Thymus (tissue), 11 donors: ENCODE results near the gene CRTC2. TPM values are rescaled to one million over a fixed set of nuclear protein-coding genes. Genes with fewer than 3 reads are reported as not detected.

ENCODE experiments used
- DNase-seq, 9 donors: peaks; one replicate each; pipeline ENCODE4 v3.0.0-alpha.2; 2013; ENCODE audit warnings: low spot score in 9 of 9, low read depth in 6 of 9, missing footprints in 1 of 9
- H3K27ac ChIP-seq, 2 donors: one replicate each; pipeline ENCODE4 v1.5.1; 2013; ENCODE audit warnings: control low read depth in 1 of 2, low read depth in 1 of 2, low read length in 1 of 2, mild to moderate bottlenecking in 1 of 2, moderate library complexity in 1 of 2
- H3K27me3 ChIP-seq, 2 donors: one replicate each; pipeline ENCODE4 v1.5.1; 2013; ENCODE audit warnings: low read length in 1 of 2; ENCODE audit not compliant: control insufficient read depth in 2 of 2, insufficient read depth in 1 of 2
- H3K36me3 ChIP-seq, 2 donors: one replicate each; pipeline ENCODE4 v1.5.1; 2013; ENCODE audit warnings: low read length in 1 of 2, mild to moderate bottlenecking in 1 of 2, moderate library complexity in 1 of 2; ENCODE audit not compliant: control insufficient read depth in 2 of 2, insufficient read depth in 2 of 2
- H3K4me1 ChIP-seq, 2 donors: one replicate each; pipeline ENCODE4 v1.5.1; 2013; ENCODE audit warnings: low read length in 2 of 2; ENCODE audit not compliant: control insufficient read depth in 2 of 2, insufficient read depth in 2 of 2
- H3K4me3 ChIP-seq, 2 donors: one replicate each; pipeline ENCODE4 v1.5.1; 2013; ENCODE audit warnings: low read length in 2 of 2, control low read depth in 1 of 2, mild to moderate bottlenecking in 1 of 2
- H3K9me3 ChIP-seq, 2 donors: one replicate each; pipeline ENCODE4 v1.5.1; 2013; ENCODE audit warnings: low read length in 1 of 2, mild to moderate bottlenecking in 1 of 2; ENCODE audit not compliant: control insufficient read depth in 2 of 2, insufficient read depth in 1 of 2
- WGBS: extraction: QIAGEN DNeasy Blood & Tissue Kit; methylation state at CpG from one replicate; pipeline ENCODE4 v1.1.7; 2013; 5-methylcytosine and 5-hydroxymethylcytosine counted together
- polyA plus RNA-seq: library from polyadenylated mRNA; stranded (reverse); fragments of 200-250 nt; gene quantifications from one replicate; pipeline ENCODE4 v1.2.3, GENCODE V29; 2013
- total RNA-seq: library from RNA; stranded (reverse); fragments of 120-200 nt; gene quantifications from one replicate; pipeline ENCODE4 v1.2.4, GENCODE V29; 2013
- donor health status: healthy.

CRTC2 gene
- total and polyA plus RNA-seq, 2 donors, result 9.8 to 70.5 TPM

- no peak for DNase-seq
- no peaks in the 10 kb centered on the region for H3K9me3 ChIP-seq
- H3K4me1 ChIP-seq, result peaks cover under 1 to 4% of the 10 kb centered on the region in 2 donors
- over 99% methylated on average over 3 of the region's 3 CpGs for WGBS
- no peak overlapping the region for H3K27ac ChIP-seq
- peaks cover 77 to 87% of the 10 kb centered on the region in 2 donors for H3K36me3 ChIP-seq
- H3K4me3 ChIP-seq, result no peak overlapping the region
- no peaks in the 10 kb centered on the region for H3K27me3 ChIP-seq
Measured at GRCh38 chr1:153938996-153939395, 19.4 kb downstream of the CRTC2 start.

GRCh38 chr1:153937331-153937730 lies 21.1 kb downstream of the CRTC2 start:
- DNase-seq, result no peak

GRCh38 chr1:153936011-153936802 lies 22.2 kb downstream of the CRTC2 start:
- DNase-seq, result no peak
- WGBS, result 98% methylated on average over 12 of the region's 12 CpGs

More at GRCh38 chr1:153937331-153937730, 21.1 kb downstream of the CRTC2 start:
- 98% methylated on average over 10 of the region's 10 CpGs for WGBS
- Histone ChIP-seq H3K27ac (no peak overlapping the region), H3K4me3 (no peak overlapping the region), H3K4me1 (no peaks in the 10 kb centered on the region), H3K36me3 (peaks cover 83 to 88% of the 10 kb centered on the region in 2 donors), H3K9me3 (no peaks in the 10 kb centered on the region), H3K27me3 (no peaks in the 10 kb centered on the region)

GRCh38 chr1:153934746-153935145 lies 23.7 kb downstream of the CRTC2 start:
- no peaks in the 10 kb centered on the region for H3K9me3 ChIP-seq
- H3K4me3 ChIP-seq, result no peak overlapping the region
- no peaks in the 10 kb centered on the region for H3K27me3 ChIP-seq
- 99% methylated on average over 9 of the region's 9 CpGs for WGBS
- no peak overlapping the region for H3K27ac ChIP-seq
- H3K36me3 ChIP-seq, result peaks cover 74 to 84% of the 10 kb centered on the region in 2 donors
- DNase-seq, result no peak
- no peaks in the 10 kb centered on the region for H3K4me1 ChIP-seq

More at GRCh38 chr1:153936011-153936802, 22.2 kb downstream of the CRTC2 start:
- Histone ChIP-seq H3K4me1 (no peaks in the 10 kb centered on the region), H3K36me3 (peaks cover 79 to 84% of the 10 kb centered on the region in 2 donors), H3K4me3 (no peak overlapping the region), H3K27me3 (no peaks in the 10 kb centered on the region), H3K9me3 (no peaks in the 10 kb centered on the region), H3K27ac (no peak overlapping the region)

GRCh38 chr1:153933955-153934354 lies 24.5 kb downstream of the CRTC2 start:
- WGBS, result 98% methylated on average over 11 of the region's 11 CpGs
- Histone ChIP-seq H3K27me3 (no peaks in the 10 kb centered on the region), H3K27ac (no peak overlapping the region), H3K36me3 (peaks cover 74 to 84% of the 10 kb centered on the region in 2 donors), H3K4me1 (no peaks in the 10 kb centered on the region), H3K9me3 (no peaks in the 10 kb centered on the region), H3K4me3 (no peak overlapping the region)
- DNase-seq, result no peak

GRCh38 chr1:153933430-153933829 lies 25.0 kb downstream of the CRTC2 start:
- H3K4me3 ChIP-seq, result no peak overlapping the region
- no peaks in the 10 kb centered on the region for H3K4me1 ChIP-seq
- no peaks in the 10 kb centered on the region for H3K9me3 ChIP-seq
- 97% methylated on average over 14 of the region's 14 CpGs for WGBS
- H3K27ac ChIP-seq, result no peak overlapping the region
- DNase-seq, result no peak
- H3K36me3 ChIP-seq, result peaks cover 74 to 82% of the 10 kb centered on the region in 2 donors
- no peaks in the 10 kb centered on the region for H3K27me3 ChIP-seq

- H3K27ac ChIP-seq, result no peak overlapping the region
- peaks cover 68 to 80% of the 10 kb centered on the region in 2 donors for H3K36me3 ChIP-seq
- no peak overlapping the region for H3K4me3 ChIP-seq
- no peaks in the 10 kb centered on the region for H3K27me3 ChIP-seq
- H3K4me1 ChIP-seq, result no peaks in the 10 kb centered on the region
- no peaks in the 10 kb centered on the region for H3K9me3 ChIP-seq
- DNase-seq, result no peak
- over 99% methylated on average over 18 of the region's 18 CpGs for WGBS
Measured at GRCh38 chr1:153932156-153933131, 26.0 kb downstream of the CRTC2 start.

GRCh38 chr1:153929981-153930948 lies 28.1 kb downstream of the CRTC2 start:
- WGBS, result 96% methylated on average over 14 of the region's 14 CpGs
- Histone ChIP-seq H3K27ac (no peak overlapping the region), H3K4me1 (no peaks in the 10 kb centered on the region), H3K36me3 (peaks cover 47 to 60% of the 10 kb centered on the region in 2 donors), H3K27me3 (no peaks in the 10 kb centered on the region), H3K4me3 (no peak overlapping the region), H3K9me3 (no peaks in the 10 kb centered on the region)
- no peak for DNase-seq
